ENCODE results near the gene RAD23B.

The RAD23B gene

GRCh38 chr9:107268560-107268959 lies 14.5 kb upstream of the RAD23B start:
- in situ Hi-C loops (cut with MboI; ENCODE audit: low sequenced_read_pairs): no loop called here

GRCh38 chr9:107269254-107269653 lies 13.8 kb upstream of the RAD23B start:
- in situ Hi-C loops (cut with MboI; ENCODE audit: low sequenced_read_pairs): no loop called here

GRCh38 chr9:107269681-107270080 lies 13.4 kb upstream of the RAD23B start:
- in situ Hi-C loops (cut with MboI; ENCODE audit: low sequenced_read_pairs): no loop called here

GRCh38 chr9:107270082-107270481 lies 13.0 kb upstream of the RAD23B start:
- in situ Hi-C loops (cut with MboI; ENCODE audit: low sequenced_read_pairs): no loop called here

GRCh38 chr9:107270580-107270979 lies 12.5 kb upstream of the RAD23B start:
- in situ Hi-C loops (cut with MboI; ENCODE audit: low sequenced_read_pairs): no loop called here

- in situ Hi-C loops (cut with MboI; ENCODE audit: low sequenced_read_pairs): no loop called here
Observed at GRCh38 chr9:107273634-107274033, 9.4 kb upstream of the RAD23B start.

- in situ Hi-C loops (cut with MboI; ENCODE audit: low sequenced_read_pairs): no loop called here
Observed at GRCh38 chr9:107274096-107274495, 9.0 kb upstream of the RAD23B start.

GRCh38 chr9:107274953-107275422 lies 8.1 kb upstream of the RAD23B start:
- in situ Hi-C loops (cut with MboI; ENCODE audit: low sequenced_read_pairs): no loop called here

GRCh38 chr9:107275530-107275929 lies 7.5 kb upstream of the RAD23B start:
- in situ Hi-C loops (cut with MboI; ENCODE audit: low sequenced_read_pairs): no loop called here

GRCh38 chr9:107276966-107277710 lies 5.9 kb upstream of the RAD23B start:
- in situ Hi-C loops (cut with MboI; ENCODE audit: low sequenced_read_pairs): no loop called here

- in situ Hi-C loops (cut with MboI; ENCODE audit: low sequenced_read_pairs): no loop called here
Observed at GRCh38 chr9:107277801-107278200, 5.3 kb upstream of the RAD23B start.

GRCh38 chr9:107279086-107279485 lies 4.0 kb upstream of the RAD23B start:
- in situ Hi-C loops (cut with MboI; ENCODE audit: low sequenced_read_pairs): no loop called here

- in situ Hi-C loops (cut with MboI; ENCODE audit: low sequenced_read_pairs): no loop called here
Observed at GRCh38 chr9:107280543-107280942, 2.5 kb upstream of the RAD23B start.

GRCh38 chr9:107281184-107281583 lies 1.9 kb upstream of the RAD23B start:
- in situ Hi-C loops (cut with MboI; ENCODE audit: low sequenced_read_pairs): no loop called here

GRCh38 chr9:107281922-107282667 lies 984 bp upstream of the RAD23B start:
- in situ Hi-C loops (cut with MboI; ENCODE audit: low sequenced_read_pairs): no loop called here

- in situ Hi-C loops (cut with MboI; ENCODE audit: low sequenced_read_pairs): no loop called here
Observed at GRCh38 chr9:107283623-107284616, 841 bp downstream of the RAD23B start.

- in situ Hi-C loops (cut with MboI; ENCODE audit: low sequenced_read_pairs): no loop called here
Observed at GRCh38 chr9:107284636-107285035, 1.6 kb downstream of the RAD23B start.

- in situ Hi-C loops (cut with MboI; ENCODE audit: low sequenced_read_pairs): no loop called here
Observed at GRCh38 chr9:107285286-107285685, 2.2 kb downstream of the RAD23B start.

GRCh38 chr9:107286057-107286456 lies 3.0 kb downstream of the RAD23B start:
- in situ Hi-C loops (cut with MboI; ENCODE audit: low sequenced_read_pairs): no loop called here

GRCh38 chr9:107288701-107289100 lies 5.6 kb downstream of the RAD23B start:
- in situ Hi-C loops (cut with MboI; ENCODE audit: low sequenced_read_pairs): no loop called here

GRCh38 chr9:107290619-107291018 lies 7.5 kb downstream of the RAD23B start:
- in situ Hi-C loops (cut with MboI; ENCODE audit: low sequenced_read_pairs): no loop called here

Measured in HL-60/S4 treated with phorbol 12-myristate 13-acetate at 8.2 ng/mL for 4 days and 3 days (cell line).